Retina (tissue), 1 donor: ENCODE data around the gene SNX6.
"Not testable (repeated sequence)": the region's sequence is repeated elsewhere in the genome, so short reads cannot be mapped to it uniquely, and the experiment has no call there.

ENCODE experiments used
- DNase-seq: peaks from one replicate; pipeline ENCODE4 v3.0.0-alpha.2; 2016

The SNX6 gene

GRCh38 chr14:34520304-34520970 lies 109.5 kb downstream of the SNX6 start:
- DNase-seq: not testable (repeated sequence)
